ENCODE measurements around the gene MPC1. TPM values are rescaled to one million over a fixed set of nuclear protein-coding genes. Genes with fewer than 3 reads are reported as not detected.

MPC1 gene
- total RNA-seq, 2 experiments from 2014 or later = 17.4 to 19.3 TPM

DNA sequence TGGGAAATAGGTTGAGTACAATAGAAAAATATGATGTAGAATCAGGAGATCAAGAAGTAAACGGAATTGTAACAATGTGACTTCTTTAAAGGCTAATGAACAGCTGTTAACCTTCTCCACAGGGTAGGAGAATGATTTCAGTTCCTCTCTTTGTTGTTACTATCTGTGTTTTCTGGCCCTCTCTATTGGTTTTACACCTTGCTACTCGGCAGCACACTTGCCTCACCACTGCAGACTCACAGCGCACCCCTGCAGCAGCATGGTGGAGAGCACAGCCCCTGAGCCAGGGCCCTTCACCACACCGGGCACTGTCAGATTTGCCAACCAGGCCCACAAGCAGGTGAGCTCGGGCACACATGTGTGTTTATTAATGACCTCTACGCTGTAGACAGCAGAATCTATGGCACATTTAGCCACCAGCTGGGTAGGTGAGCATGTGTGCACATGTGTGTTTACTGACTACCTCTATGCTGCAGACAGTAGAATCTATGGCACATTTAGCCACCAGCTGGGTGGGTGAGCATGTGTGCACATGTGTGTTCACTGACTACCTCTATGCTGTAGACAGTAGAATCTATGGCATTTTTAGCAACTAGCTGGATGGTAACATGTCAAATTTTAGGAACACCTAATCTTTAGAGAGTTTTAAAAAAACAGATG, 57.2 kb downstream of the MPC1 start:
- Histone ChIP-seq H3K9me3 (ENCODE audit: control insufficient read depth in 1 of 2, insufficient read depth in 1 of 2, low read length in 2 of 2) (no peaks in the 10 kb centered on the region), H3K4me1 (ENCODE audit: insufficient read depth, low read length) (no peaks in the 10 kb centered on the region), H3K27ac (ENCODE audit: low read depth in 1 of 2, low read length in 2 of 2) (no peak overlapping the region), H3K36me3 (ENCODE audit: insufficient read depth, low read length) (peaks cover 69% of the 10 kb centered on the region), H3K4me3 (ENCODE audit: low read length) (no peak overlapping the region), H3K27me3 (ENCODE audit: control insufficient read depth in 1 of 2, insufficient read depth in 2 of 2, low read length in 2 of 2) (no peaks in the 10 kb centered on the region)
- Mint-ChIP-seq H3K36me3 (ENCODE audit: low read depth) (peaks cover 73% of the 10 kb centered on the region), H3K27ac (no peak overlapping the region), H3K9me3 (no peaks in the 10 kb centered on the region), H3K4me1 (ENCODE audit: low read depth) (peaks cover under 1% of the 10 kb centered on the region), H3K4me3 (no peak overlapping the region), H3K27me3 (no peaks in the 10 kb centered on the region)
- intact Hi-C loops (cut with DNase I, micrococcal nuclease) = no loop called here
- ATAC-seq (ENCODE audit: poor library complexity) (no peak), DNase-seq (no peak)
- POLR2A ChIA-PET = no interaction called here
- CTCF ChIA-PET = interaction anchor here (1.9 kb wide), 1 partner anchor 12 kb away, joined by 4 read pairs; no protein-coding TSS in a partner anchor
- TF ChIP-seq, protein P1, sequence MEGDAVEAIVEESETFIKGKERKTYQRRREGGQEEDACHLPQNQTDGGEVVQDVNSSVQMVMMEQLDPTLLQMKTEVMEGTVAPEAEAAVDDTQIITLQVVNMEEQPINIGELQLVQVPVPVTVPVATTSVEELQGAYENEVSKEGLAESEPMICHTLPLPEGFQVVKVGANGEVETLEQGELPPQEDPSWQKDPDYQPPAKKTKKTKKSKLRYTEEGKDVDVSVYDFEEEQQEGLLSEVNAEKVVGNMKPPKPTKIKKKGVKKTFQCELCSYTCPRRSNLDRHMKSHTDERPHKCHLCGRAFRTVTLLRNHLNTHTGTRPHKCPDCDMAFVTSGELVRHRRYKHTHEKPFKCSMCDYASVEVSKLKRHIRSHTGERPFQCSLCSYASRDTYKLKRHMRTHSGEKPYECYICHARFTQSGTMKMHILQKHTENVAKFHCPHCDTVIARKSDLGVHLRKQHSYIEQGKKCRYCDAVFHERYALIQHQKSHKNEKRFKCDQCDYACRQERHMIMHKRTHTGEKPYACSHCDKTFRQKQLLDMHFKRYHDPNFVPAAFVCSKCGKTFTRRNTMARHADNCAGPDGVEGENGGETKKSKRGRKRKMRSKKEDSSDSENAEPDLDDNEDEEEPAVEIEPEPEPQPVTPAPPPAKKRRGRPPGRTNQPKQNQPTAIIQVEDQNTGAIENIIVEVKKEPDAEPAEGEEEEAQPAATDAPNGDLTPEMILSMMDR (IDR thresholded peaks at IDR 0.05) = no peak

DNA sequence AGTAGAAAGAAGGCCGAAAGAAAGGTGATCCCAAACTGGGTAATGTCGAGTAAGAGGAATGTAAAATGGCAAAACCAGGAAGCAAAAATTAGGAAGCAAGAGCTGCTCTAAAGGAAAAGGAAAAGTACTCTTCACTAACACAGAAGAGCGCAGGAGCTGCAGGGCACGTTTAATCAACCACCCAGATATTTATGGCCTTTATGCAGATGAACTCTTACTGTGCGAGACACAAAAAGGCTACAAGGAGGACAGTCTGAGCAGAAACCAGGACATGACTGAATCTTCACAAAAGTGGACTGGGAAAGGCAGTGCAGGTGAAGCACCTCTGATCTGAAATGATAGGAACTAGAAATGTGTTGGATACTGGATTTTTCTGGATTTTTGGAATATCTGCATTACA, 59.3 kb downstream of the MPC1 start:
- Histone ChIP-seq H3K9me3 (ENCODE audit: control insufficient read depth in 1 of 2, insufficient read depth in 1 of 2, low read length in 2 of 2) (no peaks in the 10 kb centered on the region), H3K36me3 (ENCODE audit: insufficient read depth, low read length) (peaks cover 70% of the 10 kb centered on the region), H3K4me3 (ENCODE audit: low read length) (no peak overlapping the region), H3K27ac (ENCODE audit: low read depth in 1 of 2, low read length in 2 of 2) (no peak overlapping the region), H3K4me1 (ENCODE audit: insufficient read depth, low read length) (no peaks in the 10 kb centered on the region), H3K27me3 (ENCODE audit: control insufficient read depth in 1 of 2, insufficient read depth in 2 of 2, low read length in 2 of 2) (no peaks in the 10 kb centered on the region)
- CTCF ChIA-PET = no interaction called here
- no peaks in the 10 kb centered on the region for H3K9me3 Mint-ChIP-seq
- no peaks in the 10 kb centered on the region for H3K4me1 Mint-ChIP-seq (ENCODE audit: low read depth)
- ATAC-seq (ENCODE audit: poor library complexity) = no peak
- DNase-seq = no peak
- H3K36me3 Mint-ChIP-seq (ENCODE audit: low read depth) = peaks cover 76% of the 10 kb centered on the region
- TF ChIP-seq, protein P1 (IDR thresholded peaks at IDR 0.05) = no peak
- POLR2A ChIA-PET = no interaction called here
- intact Hi-C loops (cut with DNase I, micrococcal nuclease) = no loop called here
- no peaks in the 10 kb centered on the region for H3K27me3 Mint-ChIP-seq
- no peak overlapping the region for H3K4me3 Mint-ChIP-seq
- no peak overlapping the region for H3K27ac Mint-ChIP-seq

GRCh38 chr6:166318649-166319600, 63.8 kb downstream of the MPC1 start:
- no peak overlapping the region for H3K27ac Mint-ChIP-seq
- H3K4me3 Mint-ChIP-seq = no peak overlapping the region
- Histone ChIP-seq H3K4me1 (ENCODE audit: insufficient read depth, low read length) (no peaks in the 10 kb centered on the region), H3K36me3 (ENCODE audit: insufficient read depth, low read length) (peaks cover 36% of the 10 kb centered on the region), H3K27me3 (ENCODE audit: control insufficient read depth in 1 of 2, insufficient read depth in 2 of 2, low read length in 2 of 2) (no peaks in the 10 kb centered on the region), H3K27ac (ENCODE audit: low read depth in 1 of 2, low read length in 2 of 2) (no peak overlapping the region), H3K4me3 (ENCODE audit: low read length) (no peak overlapping the region), H3K9me3 (ENCODE audit: control insufficient read depth in 1 of 2, insufficient read depth in 1 of 2, low read length in 2 of 2) (no peaks in the 10 kb centered on the region)
- no peaks in the 10 kb centered on the region for H3K27me3 Mint-ChIP-seq
- no peaks in the 10 kb centered on the region for H3K4me1 Mint-ChIP-seq (ENCODE audit: low read depth)
- ATAC-seq (ENCODE audit: poor library complexity) (no peak), DNase-seq (no peak)
- ChIA-PET CTCF (no interaction called here), POLR2A (no interaction called here)
- intact Hi-C loops (cut with DNase I, micrococcal nuclease) = no loop called here
- no peaks in the 10 kb centered on the region for H3K9me3 Mint-ChIP-seq
- TF ChIP-seq, protein P1 (IDR thresholded peaks at IDR 0.05) = no peak
- H3K36me3 Mint-ChIP-seq (ENCODE audit: low read depth) = peaks cover 35% of the 10 kb centered on the region

All from CD4-positive, alpha-beta T cell (primary cell).